Measurements from ENCODE around the gene ZDHHC7.

Gene ZDHHC7

GRCh38 chr16:84992717-84993075, 18.6 kb downstream of the ZDHHC7 start:
- no peak overlapping the region for H3K4me3 ChIP-seq (ENCODE audit: low read length)
- H3K27ac ChIP-seq (ENCODE audit: low read length), result no peak overlapping the region
- peaks cover 23% of the 10 kb centered on the region for H3K36me3 ChIP-seq (ENCODE audit: control insufficient read depth, insufficient read depth, low read length)
- H3K4me1 ChIP-seq (ENCODE audit: control insufficient read depth, insufficient read depth, low read length), result no peaks in the 10 kb centered on the region
- no CpG with 5 or more reads among the region's 3 CpGs for WGBS (ENCODE audit: insufficient coverage, insufficient read length)
- no peaks in the 10 kb centered on the region for H3K9me3 ChIP-seq (ENCODE audit: control insufficient read depth, insufficient read depth, low read length)
- H3K27me3 ChIP-seq (ENCODE audit: control insufficient read depth, insufficient read depth, low read length), result no peaks in the 10 kb centered on the region
- no peak for DNase-seq (ENCODE audit: low read depth, low spot score)

GRCh38 chr16:84990782-84991181, 20.6 kb downstream of the ZDHHC7 start:
- Histone ChIP-seq H3K27me3 (ENCODE audit: control insufficient read depth, insufficient read depth, low read length) (no peaks in the 10 kb centered on the region), H3K27ac (ENCODE audit: low read length) (no peak overlapping the region), H3K4me1 (ENCODE audit: control insufficient read depth, insufficient read depth, low read length) (no peaks in the 10 kb centered on the region), H3K36me3 (ENCODE audit: control insufficient read depth, insufficient read depth, low read length) (peaks cover 23% of the 10 kb centered on the region), H3K4me3 (ENCODE audit: low read length) (no peak overlapping the region), H3K9me3 (ENCODE audit: control insufficient read depth, insufficient read depth, low read length) (no peaks in the 10 kb centered on the region)
- no peak for DNase-seq (ENCODE audit: low read depth, low spot score)
- WGBS (ENCODE audit: insufficient coverage, insufficient read length), result no CpG with 5 or more reads among the region's 9 CpGs

GRCh38 chr16:84989749-84990620, 21.4 kb downstream of the ZDHHC7 start:
- no peaks in the 10 kb centered on the region for H3K9me3 ChIP-seq (ENCODE audit: control insufficient read depth, insufficient read depth, low read length)
- WGBS (ENCODE audit: insufficient coverage, insufficient read length), result no CpG with 5 or more reads among the region's 27 CpGs
- H3K4me1 ChIP-seq (ENCODE audit: control insufficient read depth, insufficient read depth, low read length), result no peaks in the 10 kb centered on the region
- H3K36me3 ChIP-seq (ENCODE audit: control insufficient read depth, insufficient read depth, low read length), result peaks cover 23% of the 10 kb centered on the region
- H3K4me3 ChIP-seq (ENCODE audit: low read length), result no peak overlapping the region
- no peak for DNase-seq (ENCODE audit: low read depth, low spot score)
- H3K27me3 ChIP-seq (ENCODE audit: control insufficient read depth, insufficient read depth, low read length), result no peaks in the 10 kb centered on the region
- H3K27ac ChIP-seq (ENCODE audit: low read length), result no peak overlapping the region

- DNase-seq (ENCODE audit: low read depth, low spot score), result no peak
- Histone ChIP-seq H3K4me3 (ENCODE audit: low read length) (no peak overlapping the region), H3K9me3 (ENCODE audit: control insufficient read depth, insufficient read depth, low read length) (no peaks in the 10 kb centered on the region), H3K4me1 (ENCODE audit: control insufficient read depth, insufficient read depth, low read length) (no peaks in the 10 kb centered on the region), H3K27ac (ENCODE audit: low read length) (no peak overlapping the region), H3K36me3 (ENCODE audit: control insufficient read depth, insufficient read depth, low read length) (peaks cover 17% of the 10 kb centered on the region), H3K27me3 (ENCODE audit: control insufficient read depth, insufficient read depth, low read length) (no peaks in the 10 kb centered on the region)
- no CpG with 5 or more reads among the region's 16 CpGs for WGBS (ENCODE audit: insufficient coverage, insufficient read length)
Observed at GRCh38 chr16:84988328-84989080, 22.8 kb downstream of the ZDHHC7 start.

- Histone ChIP-seq H3K4me1 (ENCODE audit: control insufficient read depth, insufficient read depth, low read length) (no peaks in the 10 kb centered on the region), H3K27me3 (ENCODE audit: control insufficient read depth, insufficient read depth, low read length) (no peaks in the 10 kb centered on the region), H3K4me3 (ENCODE audit: low read length) (no peak overlapping the region), H3K36me3 (ENCODE audit: control insufficient read depth, insufficient read depth, low read length) (peaks cover 17% of the 10 kb centered on the region), H3K9me3 (ENCODE audit: control insufficient read depth, insufficient read depth, low read length) (no peaks in the 10 kb centered on the region), H3K27ac (ENCODE audit: low read length) (no peak overlapping the region)
- no peak for DNase-seq (ENCODE audit: low read depth, low spot score)
- no CpG with 5 or more reads among the region's 1 CpG for WGBS (ENCODE audit: insufficient coverage, insufficient read length)
Observed at GRCh38 chr16:84986879-84987278, 24.5 kb downstream of the ZDHHC7 start.

- H3K27me3 ChIP-seq (ENCODE audit: control insufficient read depth, insufficient read depth, low read length), result no peaks in the 10 kb centered on the region
- WGBS (ENCODE audit: insufficient coverage, insufficient read length), result no CpG with 5 or more reads among the region's 22 CpGs
- no peak overlapping the region for H3K4me3 ChIP-seq (ENCODE audit: low read length)
- H3K36me3 ChIP-seq (ENCODE audit: control insufficient read depth, insufficient read depth, low read length), result peaks cover 17% of the 10 kb centered on the region
- H3K9me3 ChIP-seq (ENCODE audit: control insufficient read depth, insufficient read depth, low read length), result no peaks in the 10 kb centered on the region
- no peaks in the 10 kb centered on the region for H3K4me1 ChIP-seq (ENCODE audit: control insufficient read depth, insufficient read depth, low read length)
- no peak overlapping the region for H3K27ac ChIP-seq (ENCODE audit: low read length)
- DNase-seq (ENCODE audit: low read depth, low spot score), result no peak
Observed at GRCh38 chr16:84986102-84986501, 25.2 kb downstream of the ZDHHC7 start.

GRCh38 chr16:84985079-84986065, 26.0 kb downstream of the ZDHHC7 start:
- H3K27ac ChIP-seq (ENCODE audit: low read length), result no peak overlapping the region
- no peak for DNase-seq (ENCODE audit: low read depth, low spot score)
- WGBS (ENCODE audit: insufficient coverage, insufficient read length), result no CpG with 5 or more reads among the region's 15 CpGs
- no peak overlapping the region for H3K4me3 ChIP-seq (ENCODE audit: low read length)
- H3K4me1 ChIP-seq (ENCODE audit: control insufficient read depth, insufficient read depth, low read length), result no peaks in the 10 kb centered on the region
- H3K36me3 ChIP-seq (ENCODE audit: control insufficient read depth, insufficient read depth, low read length), result peaks cover 16% of the 10 kb centered on the region
- no peaks in the 10 kb centered on the region for H3K27me3 ChIP-seq (ENCODE audit: control insufficient read depth, insufficient read depth, low read length)
- no peaks in the 10 kb centered on the region for H3K9me3 ChIP-seq (ENCODE audit: control insufficient read depth, insufficient read depth, low read length)

- Histone ChIP-seq H3K4me1 (ENCODE audit: control insufficient read depth, insufficient read depth, low read length) (no peaks in the 10 kb centered on the region), H3K4me3 (ENCODE audit: low read length) (no peak overlapping the region), H3K27ac (ENCODE audit: low read length) (no peak overlapping the region), H3K36me3 (ENCODE audit: control insufficient read depth, insufficient read depth, low read length) (peaks cover under 1% of the 10 kb centered on the region; the same call in 1 of the 2 replicates), H3K9me3 (ENCODE audit: control insufficient read depth, insufficient read depth, low read length) (no peaks in the 10 kb centered on the region), H3K27me3 (ENCODE audit: control insufficient read depth, insufficient read depth, low read length) (no peaks in the 10 kb centered on the region)
- no peak for DNase-seq (ENCODE audit: low read depth, low spot score)
- WGBS (ENCODE audit: insufficient coverage, insufficient read length), result no CpG with 5 or more reads among the region's 9 CpGs
Observed at GRCh38 chr16:84982434-84982833, 28.9 kb downstream of the ZDHHC7 start.

GRCh38 chr16:84979516-84979915, 31.8 kb downstream of the ZDHHC7 start:
- no CpG with 5 or more reads among the region's 4 CpGs for WGBS (ENCODE audit: insufficient coverage, insufficient read length)
- peaks cover 12% of the 10 kb centered on the region for H3K36me3 ChIP-seq (ENCODE audit: control insufficient read depth, insufficient read depth, low read length)
- no peaks in the 10 kb centered on the region for H3K27me3 ChIP-seq (ENCODE audit: control insufficient read depth, insufficient read depth, low read length)
- H3K9me3 ChIP-seq (ENCODE audit: control insufficient read depth, insufficient read depth, low read length), result no peaks in the 10 kb centered on the region
- no peak overlapping the region for H3K4me3 ChIP-seq (ENCODE audit: low read length)
- DNase-seq (ENCODE audit: low read depth, low spot score), result no peak
- no peak overlapping the region for H3K27ac ChIP-seq (ENCODE audit: low read length)
- no peaks in the 10 kb centered on the region for H3K4me1 ChIP-seq (ENCODE audit: control insufficient read depth, insufficient read depth, low read length)
